Stimulated activated CD4-positive, alpha-beta T cell treated with anti-CD3 and anti-CD28 coated beads, Interleukin-12 subunit alpha, Interleukin-12 subunit beta, amount 100 ng/mL, for 24 hours (primary cell): ENCODE results near the gene TBC1D2.
"Not testable (repeated sequence)": the region's sequence is repeated elsewhere in the genome, so short reads cannot be mapped to it uniquely, and the experiment has no call there.

Experiments
- DNase-seq, 2 experiments: peaks; one replicate each; pipeline ENCODE4 v3.0.0-alpha.2; 2020; ENCODE audit warnings: low read depth in 2 of 2

TBC1D2 gene

DNA sequence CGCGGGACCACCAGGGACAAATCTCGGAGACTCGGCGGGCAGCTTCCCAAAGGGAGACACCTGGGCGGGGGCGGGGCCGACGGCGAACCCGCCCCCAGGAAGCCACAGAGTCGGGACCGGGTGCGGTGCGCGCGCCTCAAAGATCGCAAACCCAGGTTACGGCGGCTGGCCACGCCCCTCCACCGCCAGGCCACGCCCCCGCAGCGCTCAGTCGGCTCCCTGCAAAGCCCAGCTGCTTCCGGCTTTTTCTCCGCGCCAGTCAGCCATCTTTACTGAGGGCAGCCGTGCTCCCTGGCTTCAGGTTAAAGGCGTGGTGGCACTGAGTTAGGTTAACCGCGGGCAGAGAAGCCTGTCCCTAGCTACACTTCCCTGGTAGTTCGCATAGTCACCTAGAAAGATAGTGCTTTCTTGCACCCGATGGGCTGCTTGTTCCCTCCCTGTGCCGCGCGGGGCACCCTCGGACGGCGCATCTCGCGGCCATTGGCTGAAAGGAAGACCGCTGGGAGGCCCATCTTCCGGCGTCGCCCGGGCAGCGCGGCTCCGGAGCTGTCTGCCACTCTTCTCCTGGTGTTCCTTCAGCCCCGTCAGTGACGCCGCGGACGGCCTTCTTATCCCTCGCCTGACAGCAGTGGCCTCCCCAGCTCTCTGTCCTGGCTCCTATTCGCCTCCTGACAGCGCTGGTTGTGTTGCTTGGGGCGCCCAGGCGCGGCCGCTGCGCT is at the start of gene TBC1D2:
TSS of gene TBC1D2 (minus strand) at position 72 of the 719 bp plus-strand sequence. CDS start 108 bp downstream, outside the sequence.
- DNase-seq, result peak; percentile 91 to 96

DNA sequence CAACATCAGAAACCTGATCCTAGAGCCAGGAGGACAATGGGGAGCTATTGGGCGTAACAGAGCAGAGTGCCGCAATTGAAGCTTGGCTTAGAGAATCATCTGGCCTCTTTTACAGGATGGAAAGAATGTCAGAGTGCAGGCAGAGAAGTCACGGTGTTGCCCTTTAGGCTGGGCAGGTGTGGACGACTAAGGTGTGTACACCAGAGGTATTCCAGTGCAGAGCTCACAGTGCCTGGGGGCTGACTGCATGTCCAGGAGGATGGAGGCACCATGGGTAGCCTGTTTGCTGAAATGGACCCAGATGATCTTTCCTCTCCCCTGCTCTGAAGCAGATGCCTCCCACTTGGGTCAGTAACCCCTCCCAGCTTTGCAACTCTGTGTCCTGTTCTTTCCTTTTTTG is 48.9 kb upstream of the TBC1D2 start:
- no peak for DNase-seq

- DNase-seq, result no peak
Observed at GRCh38 chr9:98303633-98304125, 48.2 kb upstream of the TBC1D2 start.

- DNase-seq, result no peak
Observed at GRCh38 chr9:98302938-98303632, 47.6 kb upstream of the TBC1D2 start.

DNA sequence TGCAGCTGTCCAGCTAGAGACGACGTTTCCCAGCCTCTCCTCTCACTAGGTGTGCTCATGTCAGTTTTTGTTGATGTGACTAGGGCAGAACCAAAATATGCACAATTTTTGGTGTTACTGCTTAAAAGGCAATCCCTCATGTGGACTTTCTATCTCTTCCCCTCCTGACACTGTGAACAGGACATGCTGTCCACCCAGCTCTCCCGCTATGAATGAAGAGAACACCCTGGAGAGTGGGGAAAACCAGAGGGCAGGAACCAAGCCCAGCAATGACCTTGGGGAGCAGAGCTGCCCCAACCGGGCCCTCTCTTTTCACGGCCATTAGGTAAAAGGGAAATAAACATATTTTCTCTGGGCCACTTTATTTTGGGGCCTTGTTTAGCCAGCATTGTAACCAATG is 46.7 kb upstream of the TBC1D2 start:
- no peak for DNase-seq

DNA sequence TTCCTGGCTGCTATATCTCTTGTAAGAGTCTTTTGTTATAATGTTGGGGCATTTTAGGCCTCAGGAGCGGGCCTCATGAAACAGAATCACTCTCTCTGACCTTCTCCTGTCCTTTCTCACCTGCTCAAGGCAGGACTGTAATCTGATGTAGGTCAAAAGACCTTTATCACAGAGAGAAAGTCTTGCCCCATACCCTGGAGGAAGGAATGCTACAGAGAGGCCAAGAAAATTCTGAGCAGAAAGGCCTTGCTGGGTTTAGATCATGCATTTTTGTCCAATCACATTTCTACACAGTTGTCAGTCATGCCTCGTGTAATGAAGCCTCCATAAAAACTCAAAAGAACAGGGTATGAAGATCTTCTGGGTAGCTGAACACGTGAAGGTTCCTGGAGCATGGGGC is 45.2 kb upstream of the TBC1D2 start:
- no peak for DNase-seq

DNA sequence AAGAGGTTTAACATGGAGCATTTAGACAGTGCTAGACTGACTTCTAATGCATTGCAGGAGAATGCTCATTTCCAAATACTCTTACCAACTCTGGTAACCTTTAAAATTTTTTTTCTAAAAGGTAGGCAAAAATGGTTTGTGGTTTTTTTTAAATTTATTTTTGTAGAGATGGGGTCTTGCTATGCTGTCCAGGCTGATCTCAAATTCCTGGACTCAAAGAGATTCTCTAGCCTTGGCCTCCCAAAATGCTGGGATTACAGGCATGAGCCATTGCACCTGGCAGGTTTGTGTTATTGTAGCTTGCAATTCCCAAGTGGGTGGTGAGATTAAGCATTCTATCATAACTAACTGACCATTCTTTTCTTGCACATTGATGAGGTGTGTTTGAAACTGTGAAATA is 43.0 kb upstream of the TBC1D2 start:
- DNase-seq, result no peak

DNA sequence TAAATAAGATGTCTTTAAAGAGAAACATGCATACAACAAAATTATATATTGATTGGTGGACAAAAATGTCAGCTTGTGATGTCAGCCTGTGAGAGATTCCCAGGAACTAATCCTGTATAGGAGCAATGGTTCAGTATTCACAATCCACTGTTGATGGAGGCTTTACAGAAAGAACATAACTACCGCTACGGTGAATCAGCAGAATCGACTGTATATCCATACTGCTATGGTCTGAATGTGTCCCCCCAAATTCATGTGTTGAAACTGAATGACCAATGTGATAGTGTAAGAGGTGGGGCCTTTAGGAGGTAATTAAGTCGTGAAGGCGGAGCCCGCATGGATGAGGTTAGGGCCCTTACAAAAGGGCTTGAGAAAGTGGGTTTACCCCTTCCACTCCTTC is 40.4 kb upstream of the TBC1D2 start:
- DNase-seq, result no peak

GRCh38 chr9:98291820-98292219 is 36.4 kb upstream of the TBC1D2 start:
- no peak for DNase-seq

- no peak for DNase-seq
Observed at GRCh38 chr9:98290411-98290810, 35.0 kb upstream of the TBC1D2 start.

DNA sequence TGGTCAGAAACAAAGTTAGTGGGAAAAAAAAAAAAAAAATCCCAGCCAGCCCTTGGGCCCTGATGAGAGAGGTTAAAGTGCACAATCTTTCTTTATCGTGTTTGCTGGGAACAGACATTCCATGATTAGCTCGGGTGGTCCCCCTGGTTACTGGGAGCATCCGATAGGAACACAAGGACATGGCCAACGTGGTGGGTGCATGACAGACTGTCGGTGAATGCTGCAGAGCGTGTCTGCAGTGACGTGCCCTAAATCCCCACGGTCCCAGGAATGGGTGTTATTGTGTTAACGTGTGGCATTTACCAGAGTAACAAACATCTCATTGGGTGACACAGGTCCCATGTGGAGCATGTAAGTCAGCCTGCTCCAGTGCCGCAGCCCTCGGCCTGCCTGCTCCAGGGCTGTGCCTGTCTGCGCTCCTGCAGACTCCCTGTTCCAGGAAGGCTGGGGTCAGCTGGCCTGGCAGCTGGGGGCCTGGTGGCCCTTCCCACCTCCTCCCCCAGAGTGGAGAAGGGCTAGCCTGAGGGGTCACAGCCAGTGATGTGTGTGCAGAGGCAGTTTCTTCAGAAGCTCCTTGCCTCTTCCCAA is 34.3 kb upstream of the TBC1D2 start:
- DNase-seq, result no peak

GRCh38 chr9:98288881-98289280 is 33.4 kb upstream of the TBC1D2 start:
- no peak for DNase-seq

GRCh38 chr9:98287384-98287783 is 31.9 kb upstream of the TBC1D2 start:
- no peak for DNase-seq

- DNase-seq, result no peak
Observed at GRCh38 chr9:98285446-98285845, 30.0 kb upstream of the TBC1D2 start.

- DNase-seq, result no peak
Observed at GRCh38 chr9:98284754-98285153, 29.3 kb upstream of the TBC1D2 start.

DNA sequence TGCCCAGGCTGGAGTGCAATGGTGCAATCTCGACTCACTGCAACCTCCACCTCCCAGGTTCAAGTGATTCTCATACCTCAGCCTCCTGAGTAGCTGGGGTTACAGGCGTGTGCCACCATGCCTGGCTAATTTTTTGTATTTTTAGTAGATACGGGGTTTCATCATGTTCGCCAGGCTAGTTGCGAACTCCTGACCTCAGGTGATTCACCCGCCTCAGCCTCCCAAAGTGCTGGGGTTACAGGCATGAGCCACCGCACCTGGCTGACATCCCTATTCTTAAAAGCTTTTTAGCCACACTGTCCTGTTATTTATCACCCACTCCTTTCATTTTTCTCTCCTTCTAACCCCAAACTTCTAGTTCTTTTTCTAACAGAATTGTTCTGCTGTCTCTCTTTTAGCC is 27.7 kb upstream of the TBC1D2 start:
- DNase-seq, result not testable (repeated sequence)

- DNase-seq, result no peak
Observed at GRCh38 chr9:98281281-98281680, 25.8 kb upstream of the TBC1D2 start.

- no peak for DNase-seq
Observed at GRCh38 chr9:98280574-98280973, 25.1 kb upstream of the TBC1D2 start.

DNA sequence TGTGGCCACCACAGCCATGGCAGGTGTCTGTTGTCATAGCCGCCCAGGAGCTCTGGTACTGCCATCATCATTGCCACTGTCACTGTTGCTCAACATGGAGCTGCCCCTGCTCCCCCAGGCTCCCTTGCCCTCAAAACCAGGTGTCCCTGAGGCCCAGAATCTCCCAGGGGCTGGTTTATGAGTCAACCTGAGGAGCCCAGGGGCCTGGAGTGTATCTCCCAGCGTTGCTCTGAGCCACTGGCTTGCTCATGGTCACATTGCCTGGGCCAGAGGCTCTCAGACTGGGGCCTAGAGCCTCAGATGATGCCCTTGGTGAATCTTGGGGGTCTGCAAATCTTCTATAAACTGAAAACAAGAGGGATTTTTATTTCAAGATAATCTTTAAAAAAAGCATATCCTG is 24.7 kb upstream of the TBC1D2 start:
- no peak for DNase-seq

GRCh38 chr9:98276907-98277469 is 21.5 kb upstream of the TBC1D2 start:
- DNase-seq, result no peak

GRCh38 chr9:98275159-98275558 is 19.7 kb upstream of the TBC1D2 start:
- DNase-seq, result no peak

GRCh38 chr9:98272083-98272482 is 16.6 kb upstream of the TBC1D2 start:
- no peak for DNase-seq

DNA sequence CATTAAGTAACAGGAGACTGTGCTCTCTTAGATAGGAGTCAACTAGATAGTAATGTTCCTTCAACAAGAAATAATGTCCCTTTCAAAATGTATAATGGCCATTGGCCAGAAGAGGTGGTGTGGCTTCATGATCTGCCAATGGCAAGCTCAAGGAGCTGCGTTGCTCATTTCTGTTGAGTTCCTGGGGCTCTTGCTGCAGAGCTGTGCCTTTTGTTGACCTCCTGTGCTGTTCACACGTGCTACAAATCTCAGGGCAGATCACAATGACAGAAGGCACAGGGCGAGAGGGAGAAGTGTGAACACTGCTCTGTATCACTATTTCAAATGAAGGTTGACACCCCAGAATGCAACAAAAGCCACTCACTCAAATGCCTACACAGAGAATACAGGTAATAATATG is 16.0 kb upstream of the TBC1D2 start:
- no peak for DNase-seq
